Fibroblast of pulmonary artery (primary cell): ENCODE data around the gene TFEB.
A peak's percentile ranks its signal among the peaks of the same experiment; 100 is the strongest.

Experiments
- DNase-seq: peaks from one replicate; pipeline ENCODE4 v3.0.0-alpha.2; 2010; ENCODE audit warnings: low read depth
- H3K4me3 ChIP-seq: replicated peaks from 2 replicates; pipeline ENCODE4 v1.5.1; 2011; ENCODE audit warnings: low read depth, mild to moderate bottlenecking, control low read depth, low read length, moderate library complexity
- CTCF ChIP-seq: IDR thresholded peaks from 2 replicates; pipeline ENCODE4 v1.5.1; 2011; ENCODE audit warnings: mild to moderate bottlenecking, control low read depth, low read length, inconsistent platforms; ENCODE audit errors: missing control alignments

TFEB gene

GRCh38 chr6:41639809-41640371 lies 95.5 kb downstream of the TFEB start:
- H3K4me3 ChIP-seq, result peak overlapping the region; percentile 61
- DNase-seq, result no peak
- TF ChIP-seq CTCF, result no peak

GRCh38 chr6:41638935-41639808 lies 96.2 kb downstream of the TFEB start:
- peak; percentile 63 for DNase-seq
- no peak for TF ChIP-seq CTCF
- peak overlapping the region; percentile 61 for H3K4me3 ChIP-seq

GRCh38 chr6:41638002-41638934 lies 97.1 kb downstream of the TFEB start, which contains the start of gene MDFI:
MDFI (plus strand) TSS chr6:41638468; CDS start chr6:41638750, 282 bp downstream.
- no peak for DNase-seq
- no peak for TF ChIP-seq CTCF
- H3K4me3 ChIP-seq, result peak within 1 kb of the TSS; percentile 61

- TF ChIP-seq CTCF, result no peak
- H3K4me3 ChIP-seq, result peak overlapping the region; percentile 61
- no peak for DNase-seq
Observed at GRCh38 chr6:41637194-41638001, 98.0 kb downstream of the TFEB start.

- H3K4me3 ChIP-seq, result peak overlapping the region; percentile 61
- TF ChIP-seq CTCF, result no peak
- DNase-seq, result peak; percentile 38
Observed at GRCh38 chr6:41636833-41637193, 98.6 kb downstream of the TFEB start.

GRCh38 chr6:41635365-41635764 lies 100.0 kb downstream of the TFEB start:
- no peak overlapping the region for H3K4me3 ChIP-seq
- no peak for TF ChIP-seq CTCF
- DNase-seq, result no peak
